Hepatocyte (in vitro differentiated cells): ENCODE data around the gene AFF2. TPM values are rescaled to one million over a fixed set of nuclear protein-coding genes. Genes with fewer than 3 reads are reported as not detected.

ENCODE experiments used
- DNase-seq: peaks from one replicate; pipeline ENCODE4 v3.0.0-alpha.2; 2016; ENCODE audit warnings: low spot score
- H2AFZ ChIP-seq: fragments of 200-600 bp; sonication (generic); 2 replicates; pipeline ENCODE4 v1.6.0; 2016; ENCODE audit warnings: antibody characterized with exemption, mild to moderate bottlenecking
- H3K27ac ChIP-seq: fragments of 200-600 bp; sonication (generic); 2 replicates; pipeline ENCODE4 v1.5.1; 2016; ENCODE audit warnings: mild to moderate bottlenecking
- H3K27me3 ChIP-seq: fragments of 200-600 bp; sonication (generic); 2 replicates; pipeline ENCODE4 v1.6.1; 2016
- H3K36me3 ChIP-seq: fragments of 200-600 bp; sonication (generic); replicated peaks from 2 replicates; pipeline ENCODE4 v1.5.1; 2016; ENCODE audit warnings: low read depth; ENCODE audit not compliant: insufficient read depth
- H3K4me1 ChIP-seq: fragments of 200-600 bp; sonication (generic); 2 replicates; pipeline ENCODE4 v1.5.1; 2016; ENCODE audit warnings: mild to moderate bottlenecking, moderate library complexity; ENCODE audit not compliant: insufficient read depth
- H3K4me2 ChIP-seq: fragments of 200-600 bp; sonication (generic); 2 replicates; pipeline ENCODE4 v1.6.0; 2016
- H3K4me3 ChIP-seq: fragments of 200-600 bp; sonication (generic); 2 replicates; pipeline ENCODE4 v1.5.1; 2016; ENCODE audit warnings: mild to moderate bottlenecking
- H3K79me2 ChIP-seq: fragments of 200-600 bp; sonication (generic); 2 replicates; pipeline ENCODE4 v1.6.0; 2017; ENCODE audit warnings: mild to moderate bottlenecking
- H3K9me2 ChIP-seq: fragments of 200-600 bp; sonication (generic); replicated peaks from 2 replicates; pipeline ENCODE4 v1.6.0; 2017; ENCODE audit warnings: mild to moderate bottlenecking; ENCODE audit not compliant: insufficient read depth
- H3K9me3 ChIP-seq: fragments of 200-600 bp; sonication (generic); 2 replicates; pipeline ENCODE4 v1.5.1; 2016; ENCODE audit warnings: low read depth, mild to moderate bottlenecking
- H4K20me1 ChIP-seq: fragments of 200-600 bp; sonication (generic); 2 replicates; pipeline ENCODE4 v1.6.0; 2016; ENCODE audit warnings: mild to moderate bottlenecking; ENCODE audit not compliant: insufficient read depth, poor library complexity, severe bottlenecking
- CTCF ChIP-seq: fragments of 200-600 bp; sonication (generic); IDR thresholded peaks from 2 replicates; pipeline ENCODE4 v1.5.1; 2016; ENCODE audit warnings: antibody characterized with exemption, mild to moderate bottlenecking; ENCODE audit not compliant: poor library complexity
- EZH2 ChIP-seq: fragments of 200-600 bp; sonication (generic); IDR thresholded peaks from 2 replicates; pipeline ENCODE4 v1.6.1; 2016; ENCODE audit warnings: antibody characterized with exemption, mild to moderate bottlenecking, borderline replicate concordance
- EZH2phosphoT487 ChIP-seq: fragments of 200-600 bp; sonication (generic); IDR thresholded peaks from one replicate; pipeline ENCODE4 v1.6.1; 2018; ENCODE audit warnings: antibody characterized with exemption, mild to moderate bottlenecking, low read depth, moderate library complexity; ENCODE audit not compliant: unreplicated experiment, severe bottlenecking
- WGBS: methylation state at CpG from one replicate; pipeline ENCODE4 v1.1.6; 2016; ENCODE audit warnings: low lambda C conversion rate; ENCODE audit errors: missing lambda C conversion rate; 5-methylcytosine and 5-hydroxymethylcytosine counted together
- polyA plus RNA-seq: library from polyadenylated mRNA; unstranded; fragments of >200 nt; fragmentation: Nextera tagmentation; extraction: Ambion mirVana; gene quantifications from 2 replicates; pipeline ENCODE4 v1.2.1, GENCODE V29; 2016
- total RNA-seq: library from RNA; depleted of rRNA; stranded (reverse); fragments of >200 nt; gene quantifications from 2 replicates; pipeline ENCODE4 v1.2.3, GENCODE V29; 2014

The AFF2 gene
- total and polyA plus RNA-seq, 2 experiments from 2014 or later: 2.1 to 6.5 TPM

GRCh38 chrX:148556498-148556897, 56.1 kb downstream of the AFF2 start:
- H4K20me1 ChIP-seq: no peaks in the 10 kb centered on the region
- DNase-seq: no peak
- H3K4me3 ChIP-seq: no peak overlapping the region
- no peaks in the 10 kb centered on the region for H3K9me2 ChIP-seq
- no peak for TF ChIP-seq EZH2phosphoT487
- no peak for TF ChIP-seq EZH2
- TF ChIP-seq CTCF: no peak
- H3K4me2 ChIP-seq: no peak overlapping the region
- no peaks in the 10 kb centered on the region for H3K9me3 ChIP-seq
- no peaks in the 10 kb centered on the region for H3K36me3 ChIP-seq
- H3K4me1 ChIP-seq: no peaks in the 10 kb centered on the region
- no peaks in the 10 kb centered on the region for H3K27me3 ChIP-seq
- H3K27ac ChIP-seq: no peak overlapping the region
- 88% methylated on average over 1 of the region's 1 CpG for WGBS
- no peak overlapping the region for H2AFZ ChIP-seq
- no peaks in the 10 kb centered on the region for H3K79me2 ChIP-seq

- no peaks in the 10 kb centered on the region for H3K79me2 ChIP-seq
- no peak overlapping the region for H3K27ac ChIP-seq
- no peaks in the 10 kb centered on the region for H3K9me3 ChIP-seq
- TF ChIP-seq EZH2: no peak
- no peak for TF ChIP-seq CTCF
- TF ChIP-seq EZH2phosphoT487: no peak
- H3K36me3 ChIP-seq: no peaks in the 10 kb centered on the region
- no peak for DNase-seq
- 49% methylated on average over 3 of the region's 3 CpGs for WGBS
- H3K4me1 ChIP-seq: peaks cover 6% of the 10 kb centered on the region
- H3K4me3 ChIP-seq: no peak overlapping the region
- H3K9me2 ChIP-seq: no peaks in the 10 kb centered on the region
- no peak overlapping the region for H3K4me2 ChIP-seq
- H2AFZ ChIP-seq: no peak overlapping the region
- no peaks in the 10 kb centered on the region for H3K27me3 ChIP-seq
- H4K20me1 ChIP-seq: no peaks in the 10 kb centered on the region
Observed at GRCh38 chrX:148562846-148563245, 62.4 kb downstream of the AFF2 start.

GRCh38 chrX:148567229-148567628, 66.8 kb downstream of the AFF2 start:
- H4K20me1 ChIP-seq: no peaks in the 10 kb centered on the region
- H3K4me3 ChIP-seq: no peak overlapping the region
- no peak overlapping the region for H2AFZ ChIP-seq
- H3K4me2 ChIP-seq: no peak overlapping the region
- TF ChIP-seq EZH2 (no peak), CTCF (no peak), EZH2phosphoT487 (no peak)
- H3K27me3 ChIP-seq: no peaks in the 10 kb centered on the region
- H3K36me3 ChIP-seq: no peaks in the 10 kb centered on the region
- 35% methylated on average over 3 of the region's 3 CpGs for WGBS
- no peaks in the 10 kb centered on the region for H3K9me2 ChIP-seq
- DNase-seq: peak; percentile 14
- H3K27ac ChIP-seq: no peak overlapping the region
- H3K4me1 ChIP-seq: peaks cover 9% of the 10 kb centered on the region
- no peaks in the 10 kb centered on the region for H3K79me2 ChIP-seq
- H3K9me3 ChIP-seq: no peaks in the 10 kb centered on the region

- Histone ChIP-seq H4K20me1 (no peaks in the 10 kb centered on the region), H3K9me2 (no peaks in the 10 kb centered on the region), H3K9me3 (no peaks in the 10 kb centered on the region), H3K79me2 (no peaks in the 10 kb centered on the region), H3K4me2 (no peak overlapping the region), H2AFZ (no peak overlapping the region), H3K4me1 (peaks cover 9% of the 10 kb centered on the region), H3K27ac (no peak overlapping the region), H3K36me3 (no peaks in the 10 kb centered on the region), H3K4me3 (no peak overlapping the region), H3K27me3 (no peaks in the 10 kb centered on the region)
- no peak for DNase-seq
- 65% methylated on average over 1 of the region's 1 CpG for WGBS
- TF ChIP-seq CTCF (no peak), EZH2 (no peak), EZH2phosphoT487 (no peak)
Observed at GRCh38 chrX:148567779-148568178, 67.4 kb downstream of the AFF2 start.
